GM18502 (cell line): ENCODE measurements around the gene NDUFA7.
"Not testable (repeated sequence)": the region's sequence is repeated elsewhere in the genome, so short reads cannot be mapped to it uniquely, and the experiment has no call there.

Source experiments
- ATAC-seq: cut with Tn5 transposase; IDR thresholded peaks from one replicate; pipeline ENCODE4 v1.9.1; 2021; ENCODE audit warnings: mild to moderate bottlenecking; ENCODE audit not compliant: unreplicated experiment, poor library complexity

The NDUFA7 gene

GRCh38 chr19:8302357-8302691 lies 18.9 kb downstream of the NDUFA7 start:
- no peak for ATAC-seq

DNA sequence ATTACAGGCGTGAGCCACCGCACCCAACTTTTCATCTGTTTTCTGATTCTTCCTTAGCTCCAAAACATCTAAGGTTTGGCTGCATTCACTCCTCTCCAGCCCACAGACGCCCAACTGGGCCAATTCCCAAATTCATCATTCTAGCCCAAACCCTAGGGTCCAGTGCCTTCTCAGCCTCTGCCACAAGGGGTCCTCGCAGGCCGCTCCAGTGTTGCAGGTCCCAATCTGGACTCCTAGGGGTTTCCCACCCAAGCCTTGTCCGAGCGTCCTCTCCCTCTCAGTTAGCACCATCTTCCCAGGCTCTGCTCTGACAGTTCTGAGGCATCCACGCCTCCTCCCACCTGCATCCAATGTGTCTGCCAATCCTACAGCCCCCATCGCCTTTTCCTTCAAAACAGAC lies 29.8 kb downstream of the NDUFA7 start:
- not testable (repeated sequence) for ATAC-seq

DNA sequence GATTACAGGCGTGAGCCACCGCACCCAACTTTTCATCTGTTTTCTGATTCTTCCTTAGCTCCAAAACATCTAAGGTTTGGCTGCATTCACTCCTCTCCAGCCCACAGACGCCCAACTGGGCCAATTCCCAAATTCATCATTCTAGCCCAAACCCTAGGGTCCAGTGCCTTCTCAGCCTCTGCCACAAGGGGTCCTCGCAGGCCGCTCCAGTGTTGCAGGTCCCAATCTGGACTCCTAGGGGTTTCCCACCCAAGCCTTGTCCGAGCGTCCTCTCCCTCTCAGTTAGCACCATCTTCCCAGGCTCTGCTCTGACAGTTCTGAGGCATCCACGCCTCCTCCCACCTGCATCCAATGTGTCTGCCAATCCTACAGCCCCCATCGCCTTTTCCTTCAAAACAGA lies 44.7 kb downstream of the NDUFA7 start:
- ATAC-seq: not testable (repeated sequence)

DNA sequence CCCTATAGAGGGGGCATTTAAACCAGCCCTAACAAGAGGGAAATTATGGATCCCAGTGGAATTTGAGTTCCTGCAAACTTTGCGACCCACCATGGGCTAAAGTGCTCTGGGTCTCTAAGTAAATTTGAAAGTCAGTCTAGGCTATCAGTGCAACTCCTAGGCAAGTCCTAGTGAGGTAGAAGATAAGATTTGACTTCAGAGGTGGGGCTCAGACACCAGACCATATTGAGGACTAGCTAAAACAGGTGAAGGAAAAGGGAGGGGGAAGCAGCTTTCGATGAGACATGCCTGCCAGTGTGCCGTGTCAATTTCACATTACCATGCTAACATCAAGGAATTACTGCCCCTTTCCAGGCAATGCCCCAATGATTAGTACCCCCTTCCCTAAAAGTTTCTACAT lies 51.5 kb downstream of the NDUFA7 start:
- ATAC-seq: no peak

DNA sequence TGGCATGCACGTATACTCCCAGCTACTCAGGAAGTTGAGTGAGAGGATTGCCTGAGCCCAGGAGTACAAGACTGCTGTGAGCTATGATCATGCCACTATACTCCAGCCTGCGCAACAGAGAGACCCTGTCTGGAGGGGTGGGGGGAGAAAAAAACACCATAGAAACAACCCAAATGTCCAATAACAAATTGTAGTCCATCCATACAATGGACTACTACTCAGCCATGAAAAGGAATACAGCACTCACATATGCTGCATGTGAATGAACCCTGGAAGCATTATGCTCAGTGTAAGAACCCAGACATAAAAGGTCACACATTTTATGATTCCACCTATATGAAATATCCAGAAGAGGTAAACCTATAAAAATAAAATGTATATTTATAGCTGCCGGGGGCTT lies 55.3 kb downstream of the NDUFA7 start:
- ATAC-seq: no peak

GRCh38 chr19:8264248-8264647 lies 56.9 kb downstream of the NDUFA7 start:
- not testable (repeated sequence) for ATAC-seq

- ATAC-seq: no peak
Measured at GRCh38 chr19:8262431-8262830, 58.7 kb downstream of the NDUFA7 start.

GRCh38 chr19:8261881-8262280 lies 59.3 kb downstream of the NDUFA7 start:
- ATAC-seq: no peak

GRCh38 chr19:8261347-8261746 lies 59.8 kb downstream of the NDUFA7 start:
- no peak for ATAC-seq
